ENCODE measurements around the gene MIPOL1. TPM values are rescaled to one million over a fixed set of nuclear protein-coding genes. Genes with fewer than 3 reads are reported as not detected.

MIPOL1 gene
- total RNA-seq, 1 donor from 2014 or later = 30.8 TPM

DNA sequence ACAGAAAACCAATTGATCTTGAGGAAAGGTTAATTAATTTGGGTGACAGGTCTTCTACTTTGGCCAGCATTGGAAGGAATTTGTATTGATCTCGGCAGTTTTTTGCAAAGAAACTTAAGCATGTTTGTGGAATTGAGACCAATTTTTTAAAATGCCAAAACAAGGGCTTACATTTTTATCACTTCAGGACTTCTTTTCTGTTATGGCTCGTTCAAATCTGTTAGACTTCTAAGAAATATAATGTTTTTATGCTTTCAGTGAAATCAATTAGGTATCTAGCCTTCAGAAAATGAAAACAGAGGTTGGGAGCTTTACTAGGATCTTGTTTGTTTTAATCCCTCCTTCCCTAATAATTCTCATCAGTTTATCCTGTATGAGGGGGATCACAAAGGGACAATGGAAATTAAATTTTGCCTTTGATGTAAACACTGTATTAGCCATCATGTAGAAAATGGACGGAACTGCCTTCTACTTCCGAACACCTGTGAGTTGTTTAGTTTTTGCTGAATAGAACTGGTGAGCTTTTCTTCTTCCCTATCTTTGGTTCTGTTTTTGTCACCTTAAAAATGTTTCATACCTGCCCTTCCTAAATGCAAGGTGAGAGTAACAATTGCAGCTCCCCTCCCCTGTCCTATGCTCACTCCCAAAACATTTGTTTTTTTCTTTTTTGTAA lies 389.5 kb downstream of the MIPOL1 start:
- no peak for DNase-seq (ENCODE audit: low spot score)

DNA sequence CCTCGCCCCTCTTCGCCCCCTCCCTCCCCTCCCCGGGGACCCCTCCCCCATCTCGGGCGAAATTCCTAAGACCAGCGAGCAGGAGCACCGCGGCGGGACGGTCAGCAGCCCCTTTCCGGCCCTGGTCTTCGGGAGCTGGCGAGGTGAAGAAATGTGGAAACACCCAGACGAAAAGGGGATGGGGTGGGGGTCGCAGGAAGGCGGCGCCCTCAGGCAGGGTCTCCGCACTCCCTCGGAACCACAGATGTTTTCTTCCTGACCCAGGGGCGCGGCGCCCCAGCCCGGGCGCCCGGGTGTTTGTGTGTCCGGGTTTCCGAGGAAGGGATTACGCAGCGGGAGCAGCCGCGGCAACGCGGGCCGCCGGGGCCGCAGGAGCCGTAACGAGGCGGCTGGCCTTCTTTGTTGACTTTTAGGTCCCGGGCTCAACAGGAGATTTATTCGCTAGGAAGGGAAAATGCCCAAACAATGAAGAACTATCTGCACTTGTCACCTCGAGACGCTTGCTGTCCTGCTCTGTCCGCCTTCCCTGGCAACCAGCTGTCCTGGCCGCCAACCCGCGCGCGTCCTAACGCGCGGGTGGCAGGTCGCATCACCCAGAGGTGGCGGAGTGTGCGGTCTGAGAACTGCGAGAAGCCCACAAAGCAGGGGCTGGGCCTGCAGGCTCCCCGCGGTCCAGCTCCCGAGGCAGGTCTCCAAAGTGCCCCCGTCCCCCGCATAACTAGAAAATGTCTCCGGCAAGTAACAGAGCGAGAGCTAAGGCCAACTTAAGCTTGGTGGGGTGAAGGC lies 390.3 kb downstream of the MIPOL1 start:
- DNase-seq (ENCODE audit: low spot score) = no peak

GRCh38 chr14:37588667-37588955 lies 390.9 kb downstream of the MIPOL1 start:
- no peak for DNase-seq (ENCODE audit: low spot score)

DNA sequence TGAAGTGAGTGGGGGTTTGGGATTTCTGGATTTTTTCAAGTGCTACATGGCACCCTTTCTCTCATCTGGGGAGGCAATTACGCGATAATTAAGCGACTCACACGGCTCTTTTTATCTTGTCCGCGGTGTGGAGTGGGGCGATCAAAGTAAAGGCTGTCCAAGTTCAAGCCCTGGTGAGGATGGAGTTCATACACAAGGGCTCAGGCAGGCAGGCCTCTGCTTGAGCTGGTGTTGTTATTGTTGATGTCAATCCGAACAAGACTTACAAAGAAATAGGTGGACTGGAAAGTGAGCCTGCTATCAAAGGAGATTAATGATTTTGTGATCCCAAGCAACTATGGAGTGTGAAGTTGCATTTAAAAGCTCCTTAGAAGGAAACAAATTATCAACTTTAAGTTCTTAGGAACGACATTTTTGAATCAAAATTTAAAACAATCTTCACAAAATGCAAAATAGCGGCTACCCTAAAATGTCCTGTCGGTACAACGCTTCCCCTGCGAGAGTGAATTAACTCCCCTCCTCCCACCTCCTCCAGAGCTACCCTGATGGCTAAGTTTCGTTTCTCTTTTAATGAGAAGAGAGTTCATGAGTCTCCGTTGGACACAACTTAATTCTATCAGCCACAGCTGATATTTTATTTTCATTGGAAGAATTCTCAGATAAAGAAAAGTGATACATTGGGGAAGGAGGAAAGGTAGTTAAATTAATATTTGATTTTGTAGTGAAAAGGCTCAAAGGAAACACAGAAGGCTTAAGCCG lies 391.4 kb downstream of the MIPOL1 start:
- no peak for DNase-seq (ENCODE audit: low spot score)

DNA sequence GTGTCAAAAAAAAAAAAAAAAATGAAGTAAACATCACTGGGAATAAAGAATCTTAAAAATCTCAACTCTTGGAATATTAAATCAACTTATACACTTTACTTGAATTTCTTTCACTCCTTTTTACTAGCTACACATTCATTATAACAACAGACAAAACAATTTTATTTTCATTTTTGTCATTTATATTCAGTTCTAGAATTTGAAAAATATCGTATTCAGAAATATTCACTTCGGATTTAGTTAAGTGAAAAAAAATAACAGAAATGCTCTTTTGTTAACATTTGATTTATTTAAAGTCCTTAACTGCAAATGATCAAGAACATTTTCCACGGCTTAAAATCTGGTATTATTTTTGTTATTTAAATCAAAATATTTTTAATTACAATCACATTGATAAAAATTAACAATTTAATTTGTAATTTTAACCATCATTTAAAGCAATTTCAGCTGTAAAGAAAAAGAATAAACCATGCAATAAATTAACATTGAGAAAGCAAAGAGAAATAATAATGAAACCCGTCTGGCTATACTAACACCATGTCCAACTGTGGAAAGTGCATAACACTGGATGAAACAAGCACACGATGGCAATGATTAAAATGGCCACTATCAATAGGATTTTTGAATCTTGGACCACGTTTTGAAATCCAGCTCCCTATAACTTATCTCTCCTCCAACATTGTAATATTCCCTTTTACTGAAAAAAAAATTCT lies 392.1 kb downstream of the MIPOL1 start:
- no peak for DNase-seq (ENCODE audit: low spot score)

- no peak for DNase-seq (ENCODE audit: low spot score)
These were observed 392.8 kb downstream of the MIPOL1 start for GRCh38 chr14:37590428-37591139.

GRCh38 chr14:37591311-37591940 lies 393.7 kb downstream of the MIPOL1 start:
- no peak for DNase-seq (ENCODE audit: low spot score)

GRCh38 chr14:37591941-37592481 lies 394.3 kb downstream of the MIPOL1 start:
- no peak for DNase-seq (ENCODE audit: low spot score)

DNA sequence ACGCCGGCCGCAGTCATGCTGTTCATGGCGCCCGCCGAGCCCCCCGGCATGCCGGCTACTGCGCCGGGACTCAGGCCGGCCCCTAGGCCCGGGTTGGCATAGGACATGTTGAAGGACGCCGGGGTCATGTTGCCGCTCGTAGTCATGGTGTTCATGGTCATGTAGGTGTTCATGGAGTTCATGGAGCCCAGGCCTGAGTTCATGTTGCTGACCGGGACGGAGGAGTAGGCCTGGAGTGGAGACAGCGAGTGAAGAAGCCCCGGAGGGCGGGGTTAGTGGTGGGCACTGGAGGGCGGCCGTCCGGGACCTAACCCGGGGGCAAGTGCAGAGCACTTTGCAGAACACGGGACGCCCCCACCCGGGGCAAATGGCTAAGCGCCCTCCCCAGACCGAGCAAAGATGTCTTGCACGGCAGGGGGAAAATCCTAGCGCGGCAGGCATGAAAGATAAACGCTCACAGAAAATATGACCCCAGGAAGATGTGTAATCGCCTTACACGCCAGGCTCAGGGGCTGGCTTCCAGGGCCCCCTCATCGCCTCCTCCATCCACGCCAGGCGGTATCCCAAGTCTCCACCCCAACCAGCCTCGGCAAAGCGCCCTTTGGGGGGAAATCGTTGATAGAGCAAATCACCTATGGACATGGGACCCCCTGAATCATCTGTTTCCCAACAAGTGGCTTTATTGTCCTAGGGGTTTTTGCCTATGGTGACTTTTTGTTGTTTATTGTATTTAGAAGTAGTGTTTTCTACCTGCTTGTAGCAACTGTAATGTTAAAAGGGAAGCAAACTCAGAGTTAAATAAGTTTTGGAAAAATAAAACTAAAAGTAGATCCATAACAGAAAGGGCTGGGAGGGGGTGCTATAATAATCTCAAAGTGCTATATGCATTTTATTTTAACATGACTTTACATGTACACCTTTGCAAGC lies 395.0 kb downstream of the MIPOL1 start:
- no peak for DNase-seq (ENCODE audit: low spot score)

DNA sequence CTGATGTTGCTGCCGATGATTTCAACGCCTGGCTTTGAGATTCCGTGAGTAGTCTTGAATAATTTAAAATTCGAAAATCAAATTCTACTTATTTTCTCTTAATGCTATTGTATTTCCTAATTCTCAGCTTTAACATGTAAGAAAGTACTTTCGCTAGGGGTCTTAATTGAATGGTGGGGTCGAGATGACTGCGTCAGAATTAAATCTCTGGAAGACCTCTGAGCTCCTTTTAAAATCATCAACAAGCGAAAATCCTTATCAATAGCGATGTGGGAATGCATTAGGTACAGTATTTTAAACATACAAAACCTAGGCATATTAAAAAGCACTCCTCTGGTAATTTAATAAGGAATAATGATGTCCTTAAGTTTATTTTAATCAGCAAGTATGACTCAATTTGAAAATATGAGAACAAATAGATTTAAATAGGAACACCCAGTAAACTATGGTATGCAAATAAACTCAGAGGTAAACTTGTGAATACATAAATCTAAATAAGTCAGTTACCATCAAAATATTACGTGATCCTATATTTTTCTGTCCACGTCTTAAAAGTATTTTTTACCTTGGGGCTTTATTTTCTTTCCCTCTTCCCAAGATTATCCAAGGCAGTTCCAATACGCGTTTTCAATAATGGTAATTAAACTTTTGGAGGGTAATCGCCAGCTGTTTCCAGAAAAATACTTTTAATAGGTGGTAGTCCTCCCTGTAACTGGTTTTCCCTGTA lies 395.9 kb downstream of the MIPOL1 start:
- DNase-seq (ENCODE audit: low spot score) = no peak

DNA sequence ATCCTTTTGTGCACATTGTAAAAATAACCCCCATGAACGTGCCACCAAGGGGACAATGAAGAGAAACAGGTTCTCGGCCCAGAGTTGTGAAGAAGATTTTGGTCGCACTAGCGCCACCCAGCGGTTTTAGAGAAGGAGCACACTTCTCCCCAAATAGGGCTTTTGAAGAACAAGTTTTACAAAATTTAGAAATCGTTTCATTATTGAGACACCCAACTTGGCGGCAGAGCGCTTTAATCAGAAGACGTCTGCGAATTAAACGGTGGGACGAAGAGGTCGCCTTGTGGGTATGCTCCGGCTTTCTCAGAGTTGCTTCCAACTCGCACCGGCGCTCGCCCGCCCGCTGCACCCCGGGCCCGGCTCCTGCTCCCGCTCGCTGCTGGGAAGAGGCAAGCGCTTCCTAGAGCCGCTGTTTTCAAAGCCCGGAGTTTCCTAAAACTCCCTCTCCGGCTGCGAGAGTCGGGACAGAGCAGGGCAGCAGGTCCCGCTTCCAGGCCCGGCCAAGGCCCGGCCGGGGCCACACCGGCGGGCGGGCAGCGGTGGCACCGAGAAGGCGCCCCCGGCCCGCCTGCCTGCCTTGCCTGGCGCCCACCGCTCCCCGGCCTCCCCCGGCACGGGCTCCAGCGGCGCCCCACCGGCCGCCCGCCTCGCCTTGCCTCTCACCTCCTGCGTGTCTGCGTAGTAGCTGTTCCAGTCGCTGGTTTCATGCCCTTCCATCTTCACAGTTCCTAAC lies 396.7 kb downstream of the MIPOL1 start:
- peak; percentile 86 for DNase-seq (ENCODE audit: low spot score)

- no peak for DNase-seq (ENCODE audit: low spot score)
These were observed 397.5 kb downstream of the MIPOL1 start, which contains the start of the genes FOXA1 and TTC6 for GRCh38 chr14:37594971-37595808. Gene FOXA1, minus strand, starts transcription at chr14:37595249. Its CDS starts 277 bp downstream, at chr14:37594972. Gene TTC6, plus strand, starts transcription at chr14:37595629. Its CDS starts 26,436 bp downstream, at chr14:37622065.

GRCh38 chr14:37595809-37596621 lies 398.3 kb downstream of the MIPOL1 start:
- DNase-seq (ENCODE audit: low spot score) = no peak

DNA sequence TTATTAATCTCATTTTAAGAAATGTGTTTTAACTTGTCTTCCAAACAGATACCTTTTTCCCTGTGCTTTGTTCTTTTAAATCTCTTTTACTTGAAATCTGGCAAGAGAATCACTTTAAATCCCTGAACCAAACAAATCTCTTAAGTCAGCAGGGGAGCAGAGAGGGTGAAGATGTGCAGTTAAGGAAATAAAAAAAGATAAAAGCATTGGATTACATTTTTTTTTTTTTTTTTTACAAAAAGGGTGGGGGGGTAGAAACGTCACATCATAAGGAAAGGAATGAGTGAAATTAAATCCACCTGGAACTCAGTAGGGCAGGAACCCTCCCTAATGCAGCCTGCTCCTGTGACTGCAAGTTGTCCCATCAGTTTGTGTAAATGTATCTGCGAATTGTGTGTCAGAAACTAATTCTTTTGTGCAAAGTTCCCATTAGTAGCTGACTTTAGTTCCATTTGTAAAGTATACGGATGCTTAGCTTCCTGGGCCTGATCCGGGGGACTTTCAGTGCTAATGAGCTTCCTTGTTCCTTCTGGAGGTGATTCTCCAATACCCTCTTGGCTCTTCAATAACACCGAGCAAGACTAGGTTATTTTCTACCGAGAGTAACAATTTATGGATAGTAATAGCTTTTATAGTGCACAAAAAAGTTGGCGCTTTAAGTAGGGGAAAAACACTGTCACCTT lies 399.2 kb downstream of the MIPOL1 start:
- DNase-seq (ENCODE audit: low spot score) = no peak

DNA sequence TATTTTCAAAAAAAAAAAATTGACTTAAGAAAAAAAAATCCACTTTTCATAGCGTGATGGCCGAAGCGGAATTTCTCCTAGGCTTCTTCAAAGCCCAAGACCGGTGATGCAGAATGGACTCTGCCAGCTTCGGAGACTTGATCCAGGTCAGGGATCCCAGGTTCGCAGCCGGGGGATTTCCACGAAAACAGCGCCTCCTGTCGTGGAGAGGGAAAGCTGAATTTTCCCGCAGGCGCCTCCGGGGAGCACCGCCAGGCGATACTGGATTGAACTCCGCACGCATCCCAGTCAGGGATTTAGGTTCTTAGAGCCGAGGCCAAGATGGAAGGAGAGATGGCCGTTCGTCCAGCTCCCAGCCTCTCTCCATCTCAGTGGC lies 399.8 kb downstream of the MIPOL1 start:
- DNase-seq (ENCODE audit: low spot score) = no peak
